NT2/D1 (cell line): ENCODE results near the gene PARP8.

Experiments used
- YY1 ChIP-seq: IDR thresholded peaks from 2 replicates; pipeline ENCODE4 v1.6.1; 2011; ENCODE audit not compliant: insufficient read length, insufficient read depth
- ZNF274 ChIP-seq: IDR thresholded peaks from 2 replicates; pipeline ENCODE4 v1.6.1; 2011; ENCODE audit warnings: mild to moderate bottlenecking, low read depth, low read length

- no peak for TF ChIP-seq ZNF274
- no peak for TF ChIP-seq YY1
Measured at GRCh38 chr5:50889790-50890189, 223.4 kb downstream of the PARP8 start.
